HG03103 (cell line): ENCODE results near the gene NELL2.

Experiments
- ATAC-seq: cut with Tn5 transposase; IDR thresholded peaks from one replicate; pipeline ENCODE4 v1.9.1; 2021; ENCODE audit warnings: low read depth; ENCODE audit not compliant: unreplicated experiment

Gene NELL2

DNA sequence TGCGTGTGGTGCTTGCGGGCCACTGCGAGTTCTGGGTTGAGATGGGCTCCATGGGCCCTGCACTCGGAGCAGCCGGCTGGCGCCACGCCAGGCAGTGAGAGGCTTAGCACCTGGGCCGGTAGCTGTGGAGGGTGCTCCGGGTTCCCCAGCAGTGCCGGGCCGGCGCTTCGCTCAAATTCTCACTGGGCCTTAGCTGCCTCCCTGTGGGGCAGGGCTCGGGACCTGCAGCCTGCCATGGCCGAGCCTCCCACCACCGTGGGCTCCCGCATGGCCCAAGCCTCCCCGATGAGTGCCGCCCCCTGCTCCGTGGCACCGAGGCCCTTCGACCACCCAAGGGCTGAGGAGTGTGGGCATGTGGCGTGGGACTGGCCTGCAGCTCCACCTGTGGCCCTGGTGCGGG lies 375.7 kb downstream of the NELL2 start:
- ATAC-seq: no peak

- ATAC-seq: no peak
These were observed 379.1 kb downstream of the NELL2 start for GRCh38 chr12:44497044-44497443.

DNA sequence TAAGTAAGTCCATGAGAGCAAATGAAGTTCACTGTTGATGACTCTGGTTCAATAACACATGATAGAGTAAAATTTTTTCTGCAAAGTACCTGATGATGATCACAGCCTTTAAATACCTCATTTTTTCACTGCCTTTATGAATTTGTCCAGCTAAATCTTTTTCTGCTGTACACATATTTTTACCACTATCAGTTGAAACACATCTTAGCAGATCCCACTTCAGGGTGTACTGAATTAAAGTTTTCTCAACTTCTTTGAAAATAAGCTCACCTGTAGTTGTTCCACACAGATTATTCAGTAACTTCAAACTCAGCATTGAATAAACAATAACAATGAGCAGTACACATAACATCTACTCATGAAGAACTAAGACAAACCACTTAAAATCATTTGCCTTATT lies 385.9 kb downstream of the NELL2 start:
- ATAC-seq: no peak

DNA sequence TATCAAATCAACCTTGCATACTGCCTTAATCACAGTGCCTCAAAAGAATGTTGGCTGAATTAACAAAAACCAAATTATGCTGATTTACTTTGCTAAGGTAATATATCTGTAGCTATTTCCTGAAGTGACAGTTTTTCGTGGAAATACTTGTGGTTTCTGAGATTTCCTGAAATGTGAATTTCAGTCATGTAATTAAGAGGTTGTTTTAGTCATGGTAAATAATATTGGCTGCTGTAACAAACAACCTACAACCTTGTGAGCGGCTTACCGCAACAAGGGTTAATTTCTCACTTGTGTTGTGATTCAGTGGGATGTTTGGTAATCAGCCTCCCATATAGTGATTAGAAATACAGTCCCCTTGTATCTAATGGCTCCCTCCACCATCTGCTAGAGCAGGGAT lies 387.9 kb downstream of the NELL2 start:
- no peak for ATAC-seq

- no peak for ATAC-seq
These were observed 391.3 kb downstream of the NELL2 start for GRCh38 chr12:44484862-44485261.

DNA sequence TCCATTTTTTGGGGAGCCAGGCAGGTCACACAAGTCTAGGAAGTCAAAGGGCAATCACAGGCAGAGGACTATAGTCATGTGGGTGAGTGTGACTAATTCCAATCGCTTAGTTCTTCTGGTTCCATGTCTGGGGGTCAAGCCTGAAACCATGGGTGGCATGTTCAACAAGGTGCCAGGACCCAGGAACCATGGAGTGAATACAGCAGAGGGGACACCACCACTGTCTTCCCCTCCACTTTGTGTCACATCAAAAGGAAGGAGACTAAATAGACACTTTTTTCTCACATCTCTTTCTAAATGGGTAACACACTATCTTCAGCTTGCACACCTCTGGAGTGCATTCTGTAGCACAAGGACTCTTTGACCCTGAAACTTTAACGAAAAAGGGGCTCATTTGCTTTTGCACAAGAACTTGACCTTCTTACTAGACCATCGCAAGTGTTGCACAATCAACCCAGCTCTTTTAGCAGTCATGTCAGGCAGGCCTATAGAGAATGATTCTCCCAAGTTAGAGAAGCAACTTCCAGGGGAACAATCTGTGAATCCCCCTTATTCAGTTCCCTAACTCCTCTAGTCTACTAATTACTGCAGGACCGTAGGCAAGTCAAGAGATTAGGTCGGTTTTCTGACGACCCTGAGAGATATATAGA lies 398.7 kb downstream of the NELL2 start:
- ATAC-seq: no peak

GRCh38 chr12:44476683-44477082 lies 399.4 kb downstream of the NELL2 start:
- no peak for ATAC-seq

- no peak for ATAC-seq
These were observed 411.0 kb downstream of the NELL2 start for GRCh38 chr12:44465139-44465538.

DNA sequence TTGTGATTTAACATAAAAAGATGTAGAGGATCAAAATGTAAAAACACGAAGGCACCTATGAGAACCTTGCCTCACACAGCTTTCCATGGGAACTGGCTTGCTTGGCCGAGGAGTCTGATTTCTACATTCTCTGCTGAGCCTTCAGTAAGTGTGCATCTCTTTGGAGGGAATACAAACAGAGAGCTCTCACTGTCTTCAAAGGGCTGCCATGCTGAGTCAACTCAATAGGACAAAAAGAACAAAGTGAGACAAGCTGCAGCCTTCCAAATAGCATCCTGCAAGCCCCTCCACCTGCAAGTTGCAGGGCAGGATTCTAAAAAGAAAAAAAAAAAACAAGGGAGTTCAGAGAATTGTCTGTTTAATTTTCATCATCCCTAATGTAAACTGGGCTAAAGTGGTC lies 411.9 kb downstream of the NELL2 start:
- ATAC-seq: no peak

DNA sequence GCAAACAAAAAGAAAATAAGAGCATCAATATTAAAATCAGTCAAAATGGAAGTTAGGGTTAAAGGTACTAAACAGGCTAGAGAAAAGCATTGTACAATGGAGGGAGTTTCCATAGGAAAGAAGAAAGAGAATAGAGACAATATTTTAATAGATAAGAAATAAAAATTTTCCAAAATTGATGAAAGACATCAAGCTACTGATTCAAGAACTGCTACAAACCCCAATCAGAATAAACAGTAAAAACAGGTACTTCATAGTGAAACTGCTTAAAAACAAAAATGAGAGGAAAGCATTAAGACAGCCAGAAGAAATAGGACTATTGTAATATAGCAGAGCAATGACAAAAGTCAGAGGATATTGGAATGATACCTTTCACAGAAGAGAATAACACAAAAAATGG lies 413.4 kb downstream of the NELL2 start:
- ATAC-seq: no peak

GRCh38 chr12:44460261-44460660 lies 415.9 kb downstream of the NELL2 start:
- no peak for ATAC-seq

DNA sequence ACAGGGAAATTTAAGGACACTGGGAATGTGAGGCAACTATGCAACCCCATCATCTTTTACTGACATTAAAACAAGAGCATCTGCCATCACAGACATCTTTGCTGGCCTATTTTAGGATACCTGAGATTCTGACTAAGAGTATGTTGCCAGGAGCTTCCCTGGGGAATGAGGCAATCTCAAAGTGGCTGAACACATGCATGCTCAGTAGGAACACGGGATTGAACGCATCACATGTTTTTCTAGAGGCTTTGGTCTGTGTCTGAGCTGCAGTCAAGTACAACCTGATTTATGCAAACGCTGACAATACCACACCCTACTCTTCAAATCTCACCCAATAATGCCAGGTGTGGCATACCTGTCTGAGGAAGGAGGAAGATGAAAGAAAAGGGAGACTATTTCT lies 416.5 kb downstream of the NELL2 start:
- ATAC-seq: no peak
